GM19438 (cell line): ENCODE measurements around the gene ESRRB.

ENCODE experiments used
- ATAC-seq: cut with Tn5 transposase; IDR thresholded peaks from one replicate; pipeline ENCODE4 v1.9.1; 2021; ENCODE audit warnings: low read depth; ENCODE audit not compliant: unreplicated experiment

The ESRRB gene

GRCh38 chr14:76490735-76491134 lies 114.8 kb downstream of the ESRRB start:
- ATAC-seq: no peak

- no peak for ATAC-seq
Observed at GRCh38 chr14:76491172-76491930, 115.4 kb downstream of the ESRRB start.

GRCh38 chr14:76495983-76496382 lies 120.0 kb downstream of the ESRRB start:
- ATAC-seq: no peak

GRCh38 chr14:76496595-76496994 lies 120.7 kb downstream of the ESRRB start:
- ATAC-seq: no peak

GRCh38 chr14:76497550-76498462 lies 121.9 kb downstream of the ESRRB start:
- no peak for ATAC-seq

- no peak for ATAC-seq
Observed at GRCh38 chr14:76498463-76498935, 122.6 kb downstream of the ESRRB start.

GRCh38 chr14:76498976-76499375 lies 123.0 kb downstream of the ESRRB start:
- no peak for ATAC-seq

- no peak for ATAC-seq
Observed at GRCh38 chr14:76499399-76499798, 123.5 kb downstream of the ESRRB start.

- ATAC-seq: no peak
Observed at GRCh38 chr14:76500011-76500410, 124.1 kb downstream of the ESRRB start.

GRCh38 chr14:76500480-76500879 lies 124.5 kb downstream of the ESRRB start:
- ATAC-seq: no peak

GRCh38 chr14:76501156-76501720 lies 125.3 kb downstream of the ESRRB start:
- ATAC-seq: no peak

- no peak for ATAC-seq
Observed at GRCh38 chr14:76502219-76502618, 126.3 kb downstream of the ESRRB start.

GRCh38 chr14:76502638-76503037 lies 126.7 kb downstream of the ESRRB start:
- ATAC-seq: no peak

GRCh38 chr14:76509311-76509710 lies 133.4 kb downstream of the ESRRB start:
- no peak for ATAC-seq

- ATAC-seq: no peak
Observed at GRCh38 chr14:76510181-76510580, 134.2 kb downstream of the ESRRB start.

GRCh38 chr14:76514213-76514998 lies 138.5 kb downstream of the ESRRB start:
- ATAC-seq: no peak

GRCh38 chr14:76516884-76517283 lies 140.9 kb downstream of the ESRRB start:
- no peak for ATAC-seq

- no peak for ATAC-seq
Observed at GRCh38 chr14:76518366-76518765, 142.4 kb downstream of the ESRRB start.

GRCh38 chr14:76525106-76525821 lies 149.3 kb downstream of the ESRRB start:
- no peak for ATAC-seq

- ATAC-seq: no peak
Observed at GRCh38 chr14:76531085-76531484, 155.1 kb downstream of the ESRRB start.
